ENCODE data around the gene HMGA1.

- TF ChIP-seq EZH2 (IDR thresholded peaks at IDR 0.05; ENCODE audit: low read depth, unreplicated experiment): no peak
- no peak for TF ChIP-seq CTCF (conservative IDR thresholded peaks at IDR 0.05; ENCODE audit: low read depth in 2 of 2)
- TF ChIP-seq ZNF114 (CRISPR knock-in tag; IDR thresholded peaks at IDR 0.05): no peak
- no peak for TF ChIP-seq EZH2phosphoT487 (IDR thresholded peaks at IDR 0.05; ENCODE audit: unreplicated experiment)
- no peak for TF ChIP-seq POLR2AphosphoS5 (IDR thresholded peaks at IDR 0.05; ENCODE audit: low read depth)
- TF ChIP-seq, protein P1, sequence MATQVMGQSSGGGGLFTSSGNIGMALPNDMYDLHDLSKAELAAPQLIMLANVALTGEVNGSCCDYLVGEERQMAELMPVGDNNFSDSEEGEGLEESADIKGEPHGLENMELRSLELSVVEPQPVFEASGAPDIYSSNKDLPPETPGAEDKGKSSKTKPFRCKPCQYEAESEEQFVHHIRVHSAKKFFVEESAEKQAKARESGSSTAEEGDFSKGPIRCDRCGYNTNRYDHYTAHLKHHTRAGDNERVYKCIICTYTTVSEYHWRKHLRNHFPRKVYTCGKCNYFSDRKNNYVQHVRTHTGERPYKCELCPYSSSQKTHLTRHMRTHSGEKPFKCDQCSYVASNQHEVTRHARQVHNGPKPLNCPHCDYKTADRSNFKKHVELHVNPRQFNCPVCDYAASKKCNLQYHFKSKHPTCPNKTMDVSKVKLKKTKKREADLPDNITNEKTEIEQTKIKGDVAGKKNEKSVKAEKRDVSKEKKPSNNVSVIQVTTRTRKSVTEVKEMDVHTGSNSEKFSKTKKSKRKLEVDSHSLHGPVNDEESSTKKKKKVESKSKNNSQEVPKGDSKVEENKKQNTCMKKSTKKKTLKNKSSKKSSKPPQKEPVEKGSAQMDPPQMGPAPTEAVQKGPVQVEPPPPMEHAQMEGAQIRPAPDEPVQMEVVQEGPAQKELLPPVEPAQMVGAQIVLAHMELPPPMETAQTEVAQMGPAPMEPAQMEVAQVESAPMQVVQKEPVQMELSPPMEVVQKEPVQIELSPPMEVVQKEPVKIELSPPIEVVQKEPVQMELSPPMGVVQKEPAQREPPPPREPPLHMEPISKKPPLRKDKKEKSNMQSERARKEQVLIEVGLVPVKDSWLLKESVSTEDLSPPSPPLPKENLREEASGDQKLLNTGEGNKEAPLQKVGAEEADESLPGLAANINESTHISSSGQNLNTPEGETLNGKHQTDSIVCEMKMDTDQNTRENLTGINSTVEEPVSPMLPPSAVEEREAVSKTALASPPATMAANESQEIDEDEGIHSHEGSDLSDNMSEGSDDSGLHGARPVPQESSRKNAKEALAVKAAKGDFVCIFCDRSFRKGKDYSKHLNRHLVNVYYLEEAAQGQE (IDR thresholded peaks at IDR 0.05; ENCODE audit: unreplicated experiment): no peak
- TF ChIP-seq CREB1 (CRISPR knock-in tag; IDR thresholded peaks at IDR 0.05; ENCODE audit: low read depth): no peak
- no peak for TF ChIP-seq NANOG (IDR thresholded peaks at IDR 0.05; ENCODE audit: borderline replicate concordance)
- no peak for TF ChIP-seq JUNB (IDR thresholded peaks at IDR 0.05; ENCODE audit: unreplicated experiment)
- TF ChIP-seq ZNF331 (CRISPR knock-in tag; IDR thresholded peaks at IDR 0.05; ENCODE audit: low read depth): no peak
- no peak for TF ChIP-seq STAT1 (IDR thresholded peaks at IDR 0.05; ENCODE audit: unreplicated experiment)
- TF ChIP-seq, protein P2, sequence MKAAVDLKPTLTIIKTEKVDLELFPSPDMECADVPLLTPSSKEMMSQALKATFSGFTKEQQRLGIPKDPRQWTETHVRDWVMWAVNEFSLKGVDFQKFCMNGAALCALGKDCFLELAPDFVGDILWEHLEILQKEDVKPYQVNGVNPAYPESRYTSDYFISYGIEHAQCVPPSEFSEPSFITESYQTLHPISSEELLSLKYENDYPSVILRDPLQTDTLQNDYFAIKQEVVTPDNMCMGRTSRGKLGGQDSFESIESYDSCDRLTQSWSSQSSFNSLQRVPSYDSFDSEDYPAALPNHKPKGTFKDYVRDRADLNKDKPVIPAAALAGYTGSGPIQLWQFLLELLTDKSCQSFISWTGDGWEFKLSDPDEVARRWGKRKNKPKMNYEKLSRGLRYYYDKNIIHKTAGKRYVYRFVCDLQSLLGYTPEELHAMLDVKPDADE (IDR thresholded peaks at IDR 0.05): no peak
Measured at GRCh38 chr6:34277763-34278112, 41.1 kb downstream of the HMGA1 start.
